ACC112 (cell line): ENCODE results near the gene COQ8B.

Source experiments
- H2AFZ ChIP-seq: fragments of 200-600 bp; sonication (generic); one replicate; pipeline ENCODE4 v1.6.0; 2017; ENCODE audit warnings: antibody characterized with exemption, low read length; ENCODE audit not compliant: unreplicated experiment
- H3K27ac ChIP-seq: fragments of 200-600 bp; sonication (generic); 2 replicates; pipeline ENCODE4 v1.5.1; 2014; ENCODE audit warnings: low read depth, mild to moderate bottlenecking, antibody characterized with exemption, low read length, moderate library complexity
- H3K27me3 ChIP-seq: fragments of 200-600 bp; sonication (generic); 2 replicates; pipeline ENCODE4 v1.6.1; 2014; ENCODE audit warnings: mild to moderate bottlenecking, antibody characterized with exemption, low read length, moderate library complexity, mixed read lengths; ENCODE audit not compliant: insufficient read depth
- H3K36me3 ChIP-seq: fragments of 200-600 bp; sonication (generic); 2 replicates; pipeline ENCODE4 v1.6.1; 2016; ENCODE audit warnings: mild to moderate bottlenecking, antibody characterized with exemption, low read length, moderate library complexity, mixed read lengths; ENCODE audit not compliant: insufficient read depth
- H3K4me1 ChIP-seq: fragments of 200-600 bp; sonication (generic); one replicate; pipeline ENCODE4 v1.6.1; 2016; ENCODE audit warnings: low read length, mixed read lengths; ENCODE audit not compliant: insufficient read depth, unreplicated experiment, control insufficient read depth
- H3K4me3 ChIP-seq: fragments of 200-600 bp; sonication (generic); 2 replicates; pipeline ENCODE4 v1.5.1; 2014; ENCODE audit warnings: mild to moderate bottlenecking, low read depth, low read length
- H3K79me2 ChIP-seq: fragments of 200-600 bp; sonication (generic); one replicate; pipeline ENCODE4 v1.6.0; 2016; ENCODE audit warnings: low read length; ENCODE audit not compliant: control insufficient read depth, unreplicated experiment, insufficient read depth

The COQ8B gene

GRCh38 chr19:40742477-40742876 lies 25.8 kb upstream of the COQ8B start:
- Histone ChIP-seq H3K27ac (no peak overlapping the region), H2AFZ (no peak overlapping the region), H3K4me1 (peaks cover 12% of the 10 kb centered on the region), H3K79me2 (no peaks in the 10 kb centered on the region), H3K27me3 (no peaks in the 10 kb centered on the region), H3K4me3 (no peak overlapping the region), H3K36me3 (no peaks in the 10 kb centered on the region)

GRCh38 chr19:40741527-40742390 lies 25.1 kb upstream of the COQ8B start:
- Histone ChIP-seq H3K36me3 (no peaks in the 10 kb centered on the region), H2AFZ (no peak overlapping the region), H3K27ac (no peak overlapping the region)

GRCh38 chr19:40740747-40741146 lies 24.1 kb upstream of the COQ8B start:
- Histone ChIP-seq H2AFZ (no peak overlapping the region), H3K36me3 (no peaks in the 10 kb centered on the region), H3K4me3 (no peak overlapping the region), H3K27ac (no peak overlapping the region), H3K4me1 (peaks cover 10% of the 10 kb centered on the region), H3K27me3 (no peaks in the 10 kb centered on the region), H3K79me2 (no peaks in the 10 kb centered on the region)

More at GRCh38 chr19:40741527-40742390, 25.1 kb upstream of the COQ8B start:
- Histone ChIP-seq H3K4me1 (peaks cover 12% of the 10 kb centered on the region), H3K79me2 (no peaks in the 10 kb centered on the region), H3K4me3 (no peak overlapping the region), H3K27me3 (no peaks in the 10 kb centered on the region)

GRCh38 chr19:40739871-40740703 lies 23.4 kb upstream of the COQ8B start:
- Histone ChIP-seq H2AFZ (no peak overlapping the region), H3K36me3 (no peaks in the 10 kb centered on the region), H3K27ac (no peak overlapping the region), H3K4me1 (peaks cover 4% of the 10 kb centered on the region), H3K4me3 (no peak overlapping the region), H3K27me3 (no peaks in the 10 kb centered on the region), H3K79me2 (no peaks in the 10 kb centered on the region)

- H3K27me3 ChIP-seq: no peaks in the 10 kb centered on the region
- H2AFZ ChIP-seq: no peak overlapping the region
- no peaks in the 10 kb centered on the region for H3K36me3 ChIP-seq
- H3K27ac ChIP-seq: no peak overlapping the region
- H3K79me2 ChIP-seq: no peaks in the 10 kb centered on the region
- no peak overlapping the region for H3K4me3 ChIP-seq
- no peaks in the 10 kb centered on the region for H3K4me1 ChIP-seq
Observed at GRCh38 chr19:40739030-40739839, 22.5 kb upstream of the COQ8B start.

GRCh38 chr19:40737102-40737644 lies 20.5 kb upstream of the COQ8B start:
- no peak overlapping the region for H3K4me3 ChIP-seq
- no peaks in the 10 kb centered on the region for H3K4me1 ChIP-seq
- H3K36me3 ChIP-seq: no peaks in the 10 kb centered on the region
- no peaks in the 10 kb centered on the region for H3K79me2 ChIP-seq
- no peaks in the 10 kb centered on the region for H3K27me3 ChIP-seq
- no peak overlapping the region for H2AFZ ChIP-seq
- no peak overlapping the region for H3K27ac ChIP-seq

GRCh38 chr19:40736661-40737060 lies 20.0 kb upstream of the COQ8B start:
- H3K36me3 ChIP-seq: no peaks in the 10 kb centered on the region
- H3K79me2 ChIP-seq: no peaks in the 10 kb centered on the region
- H3K4me3 ChIP-seq: no peak overlapping the region
- H3K27me3 ChIP-seq: no peaks in the 10 kb centered on the region
- no peak overlapping the region for H2AFZ ChIP-seq
- no peaks in the 10 kb centered on the region for H3K4me1 ChIP-seq
- no peak overlapping the region for H3K27ac ChIP-seq

GRCh38 chr19:40735013-40735771 lies 18.5 kb upstream of the COQ8B start:
- Histone ChIP-seq H3K4me1 (no peaks in the 10 kb centered on the region), H3K79me2 (no peaks in the 10 kb centered on the region), H3K27me3 (no peaks in the 10 kb centered on the region), H3K4me3 (no peak overlapping the region), H3K27ac (no peak overlapping the region), H3K36me3 (0 out of 2 replicates have a peak, but pooled peaks cover 3% of the 10 kb centered on the region), H2AFZ (no peak overlapping the region)

GRCh38 chr19:40733149-40733548 lies 16.5 kb upstream of the COQ8B start:
- Histone ChIP-seq H3K4me1 (no peaks in the 10 kb centered on the region), H3K27me3 (no peaks in the 10 kb centered on the region), H3K4me3 (no peak overlapping the region), H3K27ac (no peak overlapping the region), H3K79me2 (no peaks in the 10 kb centered on the region), H3K36me3 (peaks cover 3% of the 10 kb centered on the region; the same call in 1 of the 2 replicates), H2AFZ (no peak overlapping the region)
